Tibial nerve (tissue), 4 donors: Measurements from ENCODE around the gene U2AF1L4. TPM values are rescaled to one million over a fixed set of nuclear protein-coding genes. Genes with fewer than 3 reads are reported as not detected.
A peak's percentile ranks its signal among the peaks of the same experiment; 100 is the strongest.

Experiments used
- DNase-seq, 2 donors: peaks; one replicate each; pipeline ENCODE4 v3.0.0-alpha.2; 2019; ENCODE audit warnings: low spot score in 2 of 2
- H3K27ac ChIP-seq, 4 donors: fragments of 200-600 bp; sonication (generic) in 3 of 4; one replicate each; pipeline ENCODE4 v1.5.1; 2017 to 2019; ENCODE audit warnings: mild to moderate bottlenecking in 1 of 4
- H3K27me3 ChIP-seq, 2 donors: fragments of 200-600 bp; sonication (generic) in 1 of 2; one replicate each; pipeline versions ENCODE4 v1.5.1 to v1.6.0; 2017 to 2019
- H3K36me3 ChIP-seq, 3 donors: fragments of 200-600 bp; sonication (generic); one replicate each; pipeline ENCODE4 v1.5.1; 2018 to 2019
- H3K4me1 ChIP-seq, 4 donors: fragments of 200-600 bp; sonication (generic) in 3 of 4; one replicate each; pipeline ENCODE4 v1.5.1; 2017 to 2019
- H3K4me3 ChIP-seq, 4 donors: fragments of 200-600 bp; sonication (generic) in 3 of 4; one replicate each; pipeline ENCODE4 v1.5.1; 2017 to 2019; ENCODE audit warnings: mild to moderate bottlenecking in 1 of 4, moderate library complexity in 1 of 4
- H3K9me3 ChIP-seq, 4 donors: fragments of 200-600 bp; sonication (generic) in 3 of 4; one replicate each; pipeline ENCODE4 v1.5.1; 2017 to 2019
- EP300 ChIP-seq, 2 donors: sonication (generic); formaldehyde crosslinking; IDR thresholded peaks; one replicate each; pipeline ENCODE4 v1.6.1; 2017; ENCODE audit warnings: antibody characterized with exemption in 2 of 2, mild to moderate bottlenecking in 1 of 2
- POLR2A ChIP-seq, 2 donors: fragments of 450-650 bp; IDR thresholded peaks; one replicate each; pipeline ENCODE4 v1.6.1; 2017; ENCODE audit warnings: antibody characterized with exemption in 2 of 2, mild to moderate bottlenecking in 2 of 2, moderate library complexity in 2 of 2
- WGBS, 2 donors: methylation state at CpG; one replicate each; pipeline ENCODE4 v1.1.5; 2018; 5-methylcytosine and 5-hydroxymethylcytosine counted together
- total RNA-seq, 4 donors: library from RNA; depleted of rRNA; stranded (reverse); fragments of >200 nt; gene quantifications; one replicate each; pipeline ENCODE4 v1.1.0, GENCODE V29; 2016
- TF ChIP-seq, protein P1 (sequence below), 5 experiments: fragments of 200-600 bp in 3 of 5; fragments of 450-650 bp in 2 of 5; sonication (generic) in 3 of 5; IDR thresholded peaks; one replicate each; pipeline ENCODE4 v1.5.1; 2016 to 2019; ENCODE audit warnings: antibody characterized with exemption in 5 of 5, mild to moderate bottlenecking in 3 of 5, moderate library complexity in 2 of 5

U2AF1L4 gene
- total RNA-seq, 4 donors from 2014 or later: 17.8 to 51.1 (median 43.2) TPM

DNA sequence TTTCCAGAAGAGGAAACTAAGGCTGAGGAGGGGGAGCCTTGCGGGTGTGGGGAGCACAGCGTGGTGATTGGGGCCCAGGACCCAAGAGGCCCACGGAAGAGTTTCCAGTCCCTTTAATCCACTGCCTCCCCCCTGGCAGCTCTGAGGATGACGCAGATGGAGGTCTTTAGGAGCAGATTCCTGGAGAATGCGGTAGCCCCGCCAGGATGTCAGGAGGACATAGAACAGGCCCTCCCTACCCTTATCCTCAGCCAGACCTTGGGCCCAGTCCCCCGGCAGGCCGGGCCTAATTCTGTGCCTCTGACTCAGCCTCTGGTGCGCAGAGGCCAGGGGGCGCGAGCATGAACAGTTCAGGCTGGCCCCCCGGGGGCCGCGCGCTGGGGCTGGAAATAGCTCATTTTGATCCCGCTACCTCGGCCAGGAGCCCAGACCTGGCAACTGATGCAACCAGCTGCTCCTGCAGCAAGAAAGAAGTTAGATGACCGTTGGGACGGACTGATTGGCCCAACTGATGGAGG, 12.1 kb upstream of the U2AF1L4 start:
- peaks cover 4 to 53% (median 21%) of the 10 kb centered on the region in 4 donors for H3K4me1 ChIP-seq
- H3K36me3 ChIP-seq: peaks cover 0 to 56% (median under 1%) of the 10 kb centered on the region in 3 donors
- no peaks in the 10 kb centered on the region for H3K27me3 ChIP-seq
- H3K27ac ChIP-seq: peak overlapping the region; percentile 90 to 99 (median 96)
- no peaks in the 10 kb centered on the region for H3K9me3 ChIP-seq
- peak overlapping the region; percentile 27 to 94 (median 89) for H3K4me3 ChIP-seq
- WGBS, 2 donors: 6 to 8% methylated on average over 17 to 19 of the region's 19 CpGs
- DNase-seq: peak; percentile 84
- TF ChIP-seq EP300 (IDR thresholded peaks at IDR 0.05): peak; percentile 45 to 46
- TF ChIP-seq, protein P1, sequence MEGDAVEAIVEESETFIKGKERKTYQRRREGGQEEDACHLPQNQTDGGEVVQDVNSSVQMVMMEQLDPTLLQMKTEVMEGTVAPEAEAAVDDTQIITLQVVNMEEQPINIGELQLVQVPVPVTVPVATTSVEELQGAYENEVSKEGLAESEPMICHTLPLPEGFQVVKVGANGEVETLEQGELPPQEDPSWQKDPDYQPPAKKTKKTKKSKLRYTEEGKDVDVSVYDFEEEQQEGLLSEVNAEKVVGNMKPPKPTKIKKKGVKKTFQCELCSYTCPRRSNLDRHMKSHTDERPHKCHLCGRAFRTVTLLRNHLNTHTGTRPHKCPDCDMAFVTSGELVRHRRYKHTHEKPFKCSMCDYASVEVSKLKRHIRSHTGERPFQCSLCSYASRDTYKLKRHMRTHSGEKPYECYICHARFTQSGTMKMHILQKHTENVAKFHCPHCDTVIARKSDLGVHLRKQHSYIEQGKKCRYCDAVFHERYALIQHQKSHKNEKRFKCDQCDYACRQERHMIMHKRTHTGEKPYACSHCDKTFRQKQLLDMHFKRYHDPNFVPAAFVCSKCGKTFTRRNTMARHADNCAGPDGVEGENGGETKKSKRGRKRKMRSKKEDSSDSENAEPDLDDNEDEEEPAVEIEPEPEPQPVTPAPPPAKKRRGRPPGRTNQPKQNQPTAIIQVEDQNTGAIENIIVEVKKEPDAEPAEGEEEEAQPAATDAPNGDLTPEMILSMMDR (IDR thresholded peaks at IDR 0.05): no peak
- TF ChIP-seq POLR2A (IDR thresholded peaks at IDR 0.05): peak in 1 of 2 donors; percentile 1

DNA sequence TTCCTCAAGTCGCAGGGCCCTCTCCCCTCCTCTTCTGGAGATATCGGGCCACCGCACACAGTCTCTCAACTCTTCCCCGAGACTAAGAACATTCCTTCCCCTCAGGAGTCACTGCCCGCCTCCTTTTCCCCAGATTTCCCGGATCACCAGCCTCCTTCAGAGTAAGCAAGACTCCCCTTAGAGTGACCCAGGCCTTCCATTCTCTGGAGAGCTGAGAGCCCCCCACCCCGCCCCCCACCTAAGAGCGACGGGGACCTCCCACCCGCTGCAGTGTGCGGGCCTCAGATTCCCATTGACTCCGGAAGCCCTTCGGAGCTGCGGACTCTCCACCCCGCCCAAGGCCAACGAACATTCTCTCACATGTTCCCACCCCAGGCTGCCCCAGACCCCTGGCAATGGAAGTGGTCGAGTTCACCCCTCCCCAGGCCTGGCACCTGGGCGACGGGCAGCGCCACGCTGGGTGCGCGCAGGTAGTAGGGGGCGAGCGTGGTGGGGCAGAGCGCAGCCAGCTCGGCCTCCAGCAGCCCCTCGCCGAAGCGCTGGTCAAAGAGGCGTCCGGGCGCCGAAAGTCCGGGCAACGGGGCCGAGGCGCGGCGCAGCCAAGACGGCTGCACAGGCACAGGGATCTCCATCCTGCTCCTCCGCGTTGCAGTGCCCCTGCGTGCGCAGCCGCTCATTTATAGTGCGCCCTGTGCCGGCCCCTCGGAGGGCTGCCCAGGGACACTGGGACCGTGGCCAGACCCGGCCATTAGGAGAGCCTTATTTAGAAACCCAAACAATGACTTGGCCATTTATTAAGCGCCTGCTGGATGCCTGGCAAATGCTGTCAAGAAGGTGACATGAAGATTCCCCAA, 11.4 kb upstream of the U2AF1L4 start, which contains the start of gene HSPB6:
Gene HSPB6 (minus strand): TSS at position 653 of the 854 bp plus-strand sequence. CDS start 21 bp downstream, at position 632.
- Histone ChIP-seq H3K4me1 (peaks cover 4 to 53% (median 21%) of the 10 kb centered on the region in 4 donors), H3K27ac (peak within 1 kb of the TSS; percentile 90 to 99 (median 96)), H3K4me3 (peak within 1 kb of the TSS; percentile 54 to 94 (median 89)), H3K27me3 (no peaks in the 10 kb centered on the region), H3K36me3 (peaks cover 0 to 56% (median 4%) of the 10 kb centered on the region in 3 donors), H3K9me3 (no peaks in the 10 kb centered on the region)
- peak; percentile 49 to 52 for DNase-seq
- 6 to 8% methylated on average over 45 to 48 of the region's 52 CpGs for WGBS, 2 donors
- TF ChIP-seq, protein P1 (IDR thresholded peaks at IDR 0.05): no peak
- peak in 1 of 2 donors; percentile 59 for TF ChIP-seq EP300 (IDR thresholded peaks at IDR 0.05)
- peak in 1 of 2 donors; percentile 68 for TF ChIP-seq POLR2A (IDR thresholded peaks at IDR 0.05)

DNA sequence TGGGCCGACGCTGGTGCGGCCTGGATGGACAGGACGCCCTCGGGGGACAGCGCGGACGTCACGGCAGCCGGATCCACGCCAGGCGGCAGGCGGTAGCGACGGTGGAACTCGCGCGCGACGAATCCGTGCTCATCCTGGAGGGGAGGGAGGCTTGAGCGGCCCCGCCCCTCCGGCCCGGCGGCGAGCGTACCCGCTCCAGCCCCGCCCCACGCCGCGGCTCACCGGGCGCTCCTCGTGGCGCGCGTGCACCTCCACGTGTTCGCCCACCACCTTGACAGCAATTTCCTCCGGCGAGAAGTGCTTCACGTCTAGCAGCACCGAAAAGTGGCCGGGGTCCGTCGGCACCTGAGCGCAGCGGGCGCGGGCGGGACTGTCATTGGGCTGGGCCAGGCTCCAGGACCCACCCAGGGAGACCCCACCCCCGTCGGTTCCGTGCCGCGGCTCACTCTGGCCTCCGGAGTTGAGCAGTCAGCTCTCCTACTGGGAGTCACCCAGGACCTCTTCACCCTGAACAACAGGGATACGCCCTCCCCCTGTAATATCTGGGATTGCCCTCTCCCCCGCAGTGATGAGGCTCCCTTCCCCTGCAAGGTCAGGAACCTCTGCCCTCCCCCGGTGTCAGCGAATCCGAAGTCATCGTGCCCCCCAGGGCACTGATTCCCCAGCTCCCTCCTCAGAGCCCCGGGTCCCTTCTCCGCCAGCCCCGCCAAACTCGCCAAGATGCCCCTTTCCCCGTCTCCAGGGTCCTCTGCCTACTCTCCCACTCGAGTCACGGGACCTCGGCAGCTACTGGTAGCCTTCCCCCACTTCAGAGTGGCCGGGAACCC, 10.5 kb upstream of the U2AF1L4 start:
- TF ChIP-seq, protein P1 (IDR thresholded peaks at IDR 0.05): no peak
- TF ChIP-seq POLR2A (IDR thresholded peaks at IDR 0.05) (peak in 1 of 2 donors; percentile 51), EP300 (IDR thresholded peaks at IDR 0.05) (peak in 1 of 2 donors; percentile 72)
- Histone ChIP-seq H3K27ac (peak overlapping the region; percentile 90 to 99 (median 96)), H3K4me3 (peak overlapping the region; percentile 54 to 94 (median 89)), H3K36me3 (peaks cover 0 to 55% (median 4%) of the 10 kb centered on the region in 3 donors), H3K27me3 (no peaks in the 10 kb centered on the region), H3K4me1 (peaks cover 4 to 53% (median 21%) of the 10 kb centered on the region in 4 donors), H3K9me3 (no peaks in the 10 kb centered on the region)
- 37 to 38% methylated on average over 25 to 28 of the region's 74 CpGs for WGBS, 2 donors
- DNase-seq: peak; percentile 84 to 90

DNA sequence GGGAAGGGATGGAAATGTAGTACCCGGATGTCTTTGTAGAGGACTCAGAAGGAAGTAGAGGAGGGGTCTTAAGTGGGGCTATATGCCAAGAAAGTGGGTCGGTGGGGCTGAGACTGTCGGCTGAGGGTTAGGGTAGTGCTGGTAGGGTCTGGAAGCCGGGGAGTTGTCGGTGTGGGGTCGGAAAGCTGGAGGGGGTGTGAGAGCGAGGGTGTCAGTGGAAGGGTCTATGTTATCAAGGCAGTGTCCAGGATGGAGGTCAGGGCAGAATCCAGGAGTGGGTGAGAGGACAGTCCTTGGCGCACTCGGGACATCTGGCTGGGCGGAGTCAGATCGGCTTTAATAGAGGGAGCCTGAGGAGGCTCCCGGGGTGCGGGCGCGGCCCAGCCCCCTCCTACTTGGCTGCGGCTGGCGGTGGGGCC, 9.9 kb upstream of the U2AF1L4 start:
- Histone ChIP-seq H3K27me3 (no peaks in the 10 kb centered on the region), H3K36me3 (peaks cover 0 to 49% (median 4%) of the 10 kb centered on the region in 3 donors), H3K27ac (peak overlapping the region; percentile 81 to 99 (median 96)), H3K4me3 (peak overlapping the region in 1 of 4 donors; percentile 94), H3K4me1 (peaks cover 4 to 55% (median 21%) of the 10 kb centered on the region in 4 donors), H3K9me3 (no peaks in the 10 kb centered on the region)
- no peak for DNase-seq
- TF ChIP-seq POLR2A (IDR thresholded peaks at IDR 0.05) (no peak), EP300 (IDR thresholded peaks at IDR 0.05) (no peak)
- TF ChIP-seq, protein P1 (IDR thresholded peaks at IDR 0.05): no peak
- WGBS, 2 donors: 51 to 52% methylated on average over 17 of the region's 17 CpGs
